H9 (cell line): ENCODE data around the gene SMURF1. TPM values are rescaled to one million over a fixed set of nuclear protein-coding genes. Genes with fewer than 3 reads are reported as not detected.

Experiments
- DNase-seq: peaks from one replicate; pipeline ENCODE4 v3.0.0-alpha.2; 2017
- H2AFZ ChIP-seq: one replicate; pipeline ENCODE4 v1.6.1; 2013; ENCODE audit warnings: mild to moderate bottlenecking, low read length, control low read depth, moderate library complexity
- H2AK5ac ChIP-seq: 2 replicates; pipeline ENCODE4 v1.6.1; 2013; ENCODE audit warnings: low read length, control low read depth, mixed read lengths; ENCODE audit not compliant: insufficient read length
- H2BK120ac ChIP-seq: one replicate; pipeline ENCODE4 v1.6.1; 2013; ENCODE audit warnings: low read depth, mild to moderate bottlenecking, low read length, control low read depth, inconsistent platforms; ENCODE audit not compliant: poor library complexity, severe bottlenecking
- H2BK12ac ChIP-seq: 2 replicates; pipeline ENCODE4 v1.6.1; 2013; ENCODE audit warnings: low read length, control low read depth, mixed read lengths, low read depth; ENCODE audit not compliant: insufficient read length
- H2BK15ac ChIP-seq: 2 replicates; pipeline ENCODE4 v1.6.1; 2013; ENCODE audit warnings: low read depth, low read length, control low read depth
- H2BK20ac ChIP-seq: one replicate; pipeline ENCODE4 v1.6.1; 2013; ENCODE audit warnings: low read depth, mild to moderate bottlenecking, low read length, control low read depth, inconsistent platforms; ENCODE audit not compliant: poor library complexity, severe bottlenecking
- H2BK5ac ChIP-seq: 2 replicates; pipeline ENCODE4 v1.6.1; 2013; ENCODE audit warnings: low read length, control low read depth, mixed read lengths; ENCODE audit not compliant: insufficient read length
- H3K14ac ChIP-seq: 2 replicates; pipeline ENCODE4 v1.6.1; 2013; ENCODE audit warnings: low read length, control low read depth; ENCODE audit not compliant: insufficient read depth
- H3K18ac ChIP-seq: 2 replicates; pipeline ENCODE4 v1.6.1; 2013; ENCODE audit warnings: low read depth, mild to moderate bottlenecking, mixed read lengths, low read length, control low read depth; ENCODE audit not compliant: insufficient read length
- H3K23ac ChIP-seq: 2 replicates; pipeline ENCODE4 v1.6.1; 2013; ENCODE audit warnings: low read length, control low read depth, mixed read lengths, low read depth; ENCODE audit not compliant: insufficient read length
- H3K23me2 ChIP-seq: 2 replicates; pipeline ENCODE4 v1.6.1; 2013; ENCODE audit warnings: low read depth, mild to moderate bottlenecking, mixed read lengths, low read length, control low read depth; ENCODE audit not compliant: insufficient read length, poor library complexity, severe bottlenecking
- H3K27ac ChIP-seq: 2 replicates; pipeline ENCODE4 v1.5.1; 2013; ENCODE audit warnings: low read length, control low read depth, mixed read lengths, low read depth; ENCODE audit not compliant: insufficient read length
- H3K27me3 ChIP-seq: 2 replicates; pipeline ENCODE4 v1.6.1; 2013; ENCODE audit warnings: low read length, control low read depth, inconsistent platforms; ENCODE audit not compliant: insufficient read depth
- H3K4ac ChIP-seq: 2 replicates; pipeline ENCODE4 v1.6.1; 2013; ENCODE audit warnings: low read depth, mild to moderate bottlenecking, control low read depth, inconsistent platforms, low read length, moderate library complexity
- H3K4me1 ChIP-seq: 2 replicates; pipeline ENCODE4 v1.6.1; 2013; ENCODE audit warnings: low read length, control low read depth, inconsistent platforms; ENCODE audit not compliant: insufficient read depth
- H3K4me2 ChIP-seq: 2 replicates; pipeline ENCODE4 v1.6.1; 2013; ENCODE audit warnings: low read length, control low read depth, mixed read lengths; ENCODE audit not compliant: insufficient read length, insufficient read depth
- H3K56ac ChIP-seq: 2 replicates; pipeline ENCODE4 v1.6.1; 2013; ENCODE audit warnings: low read depth, mild to moderate bottlenecking, mixed read lengths, low read length, control low read depth; ENCODE audit not compliant: insufficient read length
- H3K79me1 ChIP-seq: 2 replicates; pipeline ENCODE4 v1.6.1; 2013; ENCODE audit warnings: low read depth, mild to moderate bottlenecking, moderate library complexity, low read length, control low read depth, inconsistent platforms; ENCODE audit not compliant: insufficient read depth, poor library complexity, severe bottlenecking
- H3K79me2 ChIP-seq: 2 replicates; pipeline ENCODE4 v1.6.1; 2013; ENCODE audit warnings: low read length, control low read depth, inconsistent platforms; ENCODE audit not compliant: insufficient read depth
- H3K9ac ChIP-seq: 2 replicates; pipeline ENCODE4 v1.6.1; 2013; ENCODE audit warnings: low read length, control low read depth, mixed read lengths; ENCODE audit not compliant: insufficient read length; ENCODE audit errors: extremely low read depth
- H3K9me3 ChIP-seq: one replicate; pipeline ENCODE4 v1.6.1; 2013; ENCODE audit warnings: low read depth, low read length, inconsistent platforms; ENCODE audit not compliant: control insufficient read depth
- H3T11ph ChIP-seq: one replicate; pipeline ENCODE4 v1.6.1; 2013; ENCODE audit warnings: mild to moderate bottlenecking, low read length, control low read depth, inconsistent platforms
- H4K20me1 ChIP-seq: one replicate; pipeline ENCODE4 v1.6.1; 2013; ENCODE audit not compliant: control insufficient read depth, insufficient read length, insufficient read depth
- H4K5ac ChIP-seq: 2 replicates; pipeline ENCODE4 v1.6.1; 2013; ENCODE audit warnings: low read depth, mild to moderate bottlenecking, mixed read lengths, low read length, control low read depth; ENCODE audit not compliant: insufficient read length
- H4K8ac ChIP-seq: replicated peaks from 2 replicates; pipeline ENCODE4 v1.6.1; 2013; ENCODE audit warnings: low read length, control low read depth, mixed read lengths, low read depth; ENCODE audit not compliant: insufficient read length
- H4K91ac ChIP-seq: 2 replicates; pipeline ENCODE4 v1.6.1; 2013; ENCODE audit warnings: low read depth, mild to moderate bottlenecking, moderate library complexity, mixed read lengths, low read length, control low read depth; ENCODE audit not compliant: insufficient read length
- H3K27ac Mint-ChIP-seq, 3 experiments: 2 replicates in 2 of 3; 3 replicates in 1 of 3; pipeline ENCODE4 v1.8.0; 2020 to 2021; ENCODE audit warnings: mixed read lengths in 3 of 3, mild to moderate bottlenecking in 1 of 3, moderate library complexity in 1 of 3
- H3K27me3 Mint-ChIP-seq: 2 replicates; pipeline ENCODE4 v1.8.0; 2021; ENCODE audit warnings: low read depth, mild to moderate bottlenecking, moderate library complexity, mixed read lengths
- H3K36me3 Mint-ChIP-seq, 3 experiments: 2 replicates in 2 of 3; 3 replicates in 1 of 3; pipeline ENCODE4 v1.8.0; 2020 to 2021; ENCODE audit warnings: low read depth in 3 of 3, mixed read lengths in 3 of 3; ENCODE audit not compliant: insufficient read depth in 1 of 3
- H3K4me1 Mint-ChIP-seq, 2 experiments: 2 replicates each; pipeline ENCODE4 v1.8.0; 2020; ENCODE audit warnings: mixed read lengths in 2 of 2
- H3K4me3 Mint-ChIP-seq, 2 experiments: 2 replicates in 1 of 2; 3 replicates in 1 of 2; pipeline ENCODE4 v1.8.0; 2020 to 2021; ENCODE audit warnings: mild to moderate bottlenecking in 2 of 2, mixed read lengths in 2 of 2, moderate library complexity in 1 of 2
- H3K9me3 Mint-ChIP-seq, 2 experiments: 2 replicates in 1 of 2; 3 replicates in 1 of 2; pipeline ENCODE4 v1.8.0; 2020; ENCODE audit warnings: mild to moderate bottlenecking in 2 of 2, mixed read lengths in 2 of 2, moderate library complexity in 1 of 2
- CTCF ChIP-seq: fragments of 200-600 bp; sonication (generic); conservative IDR thresholded peaks from 3 replicates; pipeline ENCODE4 v1.8.0; 2021; ENCODE audit warnings: antibody characterized with exemption, mild to moderate bottlenecking
- WGBS: extraction: QIAGEN DNeasy Blood & Tissue Kit; methylation state at CpG from one replicate; pipeline ENCODE4 v1.1.7; 2013; ENCODE audit warnings: missing lambda C conversion rate, low lambda C conversion rate, mixed read lengths; ENCODE audit not compliant: insufficient read length; ENCODE audit errors: extremely low coverage; 5-methylcytosine and 5-hydroxymethylcytosine counted together
- total RNA-seq: library from RNA; stranded (reverse); gene quantifications from 2 replicates; pipeline ENCODE4 v1.2.1, GENCODE V29; 2021

SMURF1 gene
- total RNA-seq, 1 experiment from 2014 or later: 29.4 TPM

DNA sequence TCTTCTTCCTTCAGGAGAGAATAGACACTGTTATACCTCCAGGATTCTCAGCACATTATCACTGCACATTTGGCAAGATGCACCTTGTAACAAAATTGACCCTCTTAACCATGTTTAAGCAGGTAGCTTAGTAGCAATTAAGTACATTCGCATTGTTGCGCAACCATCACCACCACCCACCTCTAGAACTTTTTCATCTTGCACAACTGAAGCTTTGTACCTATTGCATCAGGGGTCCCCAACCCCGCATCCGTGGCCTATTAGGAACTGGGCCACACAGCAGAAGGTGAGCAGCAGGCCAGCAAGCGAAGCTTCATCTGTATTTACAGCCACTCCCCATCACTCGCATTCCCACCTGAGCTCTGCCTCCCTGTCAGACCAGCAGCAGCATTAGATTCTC lies 29.9 kb upstream of the SMURF1 start:
- Histone ChIP-seq H4K91ac (no peak overlapping the region), H2BK20ac (no peak overlapping the region), H3K9me3 (no peaks in the 10 kb centered on the region), H2BK12ac (no peak overlapping the region), H2AFZ (no peak overlapping the region), H3K4me1 (no peaks in the 10 kb centered on the region), H2BK15ac (no peak overlapping the region), H3K56ac (no peak overlapping the region), H2AK5ac (no peak overlapping the region), H3K14ac (no peak overlapping the region), H2BK120ac (no peak overlapping the region), H3K23ac (no peak overlapping the region), H4K5ac (no peak overlapping the region), H4K20me1 (no peaks in the 10 kb centered on the region), H3K4me2 (no peak overlapping the region), H3K27me3 (no peaks in the 10 kb centered on the region), H3K9ac (no peak overlapping the region), H3K79me2 (no peaks in the 10 kb centered on the region), H3K23me2 (no peaks in the 10 kb centered on the region), H3K18ac (no peak overlapping the region), H3K27ac (no peak overlapping the region), H3K4ac (no peak overlapping the region), H2BK5ac (no peak overlapping the region), H3T11ph (no peak overlapping the region), H4K8ac (no peak overlapping the region), H3K79me1 (no peaks in the 10 kb centered on the region)
- Mint-ChIP-seq H3K4me3 (no peak overlapping the region), H3K36me3 (no peaks in the 10 kb centered on the region), H3K9me3 (no peaks in the 10 kb centered on the region), H3K4me1 (no peaks in the 10 kb centered on the region), H3K27ac (no peak overlapping the region), H3K27me3 (peaks cover 11% of the 10 kb centered on the region)
- DNase-seq: no peak
- WGBS: no CpG with 5 or more reads among the region's 6 CpGs
- no peak for TF ChIP-seq CTCF
